IPS DF 6.9 (cell line): ENCODE data around the gene C1QTNF7.

Experiments used
- DNase-seq: peaks from one replicate; pipeline ENCODE4 v3.0.0-alpha.2; 2013; ENCODE audit warnings: low read depth, low spot score
- H3K27ac ChIP-seq: one replicate; pipeline ENCODE4 v1.5.1; 2013; ENCODE audit warnings: low read length, control low read depth
- H3K27me3 ChIP-seq: 2 replicates; pipeline ENCODE4 v1.6.1; 2013; ENCODE audit warnings: mild to moderate bottlenecking, low read length; ENCODE audit not compliant: control insufficient read depth, insufficient read depth
- H3K36me3 ChIP-seq: 2 replicates; pipeline ENCODE4 v1.6.1; 2013; ENCODE audit warnings: low read length; ENCODE audit not compliant: control insufficient read depth, insufficient read depth
- H3K4me1 ChIP-seq: 2 replicates; pipeline ENCODE4 v1.6.1; 2013; ENCODE audit warnings: low read length; ENCODE audit not compliant: control insufficient read depth, insufficient read depth
- H3K4me3 ChIP-seq: 2 replicates; pipeline ENCODE4 v1.5.1; 2013; ENCODE audit warnings: mild to moderate bottlenecking, low read length
- H3K9me3 ChIP-seq: 2 replicates; pipeline ENCODE4 v1.6.1; 2013; ENCODE audit warnings: low read length, inconsistent platforms; ENCODE audit not compliant: control insufficient read depth, insufficient read depth
- WGBS: extraction: QIAGEN DNeasy Blood & Tissue Kit; methylation state at CpG from one replicate; pipeline ENCODE4 v1.1.7; 2013; ENCODE audit warnings: mixed read lengths, missing lambda C conversion rate; ENCODE audit not compliant: insufficient read length, insufficient coverage; 5-methylcytosine and 5-hydroxymethylcytosine counted together

C1QTNF7 gene

GRCh38 chr4:15479913-15480185 is 52.0 kb downstream of the C1QTNF7 start:
- H3K4me3 ChIP-seq: peak overlapping the region; percentile 46; the same call in 1 of the 2 replicates

DNA sequence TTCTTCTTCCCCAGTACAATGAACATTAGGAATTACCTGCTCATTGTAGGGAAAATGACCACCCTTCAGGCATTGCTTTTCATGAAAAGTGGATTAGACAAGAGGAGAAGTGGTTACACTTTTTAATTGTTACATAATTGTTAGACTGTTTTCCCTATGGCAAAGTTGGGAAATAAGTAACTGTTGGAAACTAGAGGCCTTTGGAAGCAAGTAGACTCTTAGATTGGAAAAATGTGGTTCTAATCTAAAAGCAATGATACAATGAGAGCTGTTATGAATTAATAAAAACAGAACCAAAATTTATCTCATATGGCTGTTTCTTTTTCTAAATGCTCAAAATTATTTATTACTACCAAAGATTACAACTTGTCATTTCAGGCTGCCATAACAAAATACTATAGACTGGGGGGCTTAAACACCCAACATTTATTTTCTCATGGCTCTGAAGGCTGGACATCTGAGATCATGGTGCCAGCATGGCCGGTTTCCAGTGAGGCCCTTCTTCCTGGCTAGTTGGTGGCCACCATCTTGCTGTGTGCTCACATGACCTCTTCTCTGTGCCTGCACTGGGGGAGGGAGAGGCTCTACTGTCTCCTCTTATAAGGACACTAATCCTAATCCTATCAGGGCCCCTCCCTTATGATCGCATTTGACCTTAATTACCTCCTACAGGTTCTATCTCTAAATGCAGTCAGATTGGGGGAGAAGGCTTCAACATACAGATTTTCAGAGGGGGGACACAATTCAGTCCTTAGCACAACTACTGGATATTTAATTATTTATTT is 54.3 kb downstream of the C1QTNF7 start:
- Histone ChIP-seq H3K9me3 (no peaks in the 10 kb centered on the region), H3K27me3 (no peaks in the 10 kb centered on the region; the same call in 1 of the 2 replicates), H3K4me3 (no peak overlapping the region), H3K27ac (no peak overlapping the region), H3K36me3 (no peaks in the 10 kb centered on the region), H3K4me1 (peaks cover 1% of the 10 kb centered on the region; the same call in 1 of the 2 replicates)
- no peak for DNase-seq
- no CpG with 5 or more reads among the region's 2 CpGs for WGBS

More at GRCh38 chr4:15479913-15480185, 52.0 kb downstream of the C1QTNF7 start:
- Histone ChIP-seq H3K36me3 (no peaks in the 10 kb centered on the region), H3K27me3 (no peaks in the 10 kb centered on the region; the same call in 1 of the 2 replicates), H3K4me1 (peaks cover 1% of the 10 kb centered on the region; the same call in 1 of the 2 replicates), H3K27ac (no peak overlapping the region), H3K9me3 (no peaks in the 10 kb centered on the region)
- DNase-seq: no peak
- no CpG with 5 or more reads among the region's 3 CpGs for WGBS

GRCh38 chr4:15482842-15483241 is 55.0 kb downstream of the C1QTNF7 start:
- no CpG with 5 or more reads among the region's 2 CpGs for WGBS
- H3K4me3 ChIP-seq: no peak overlapping the region

GRCh38 chr4:15488136-15488535 is 60.3 kb downstream of the C1QTNF7 start:
- Histone ChIP-seq H3K27me3 (no peaks in the 10 kb centered on the region), H3K4me1 (no peaks in the 10 kb centered on the region), H3K9me3 (no peaks in the 10 kb centered on the region), H3K27ac (no peak overlapping the region), H3K4me3 (no peak overlapping the region), H3K36me3 (no peaks in the 10 kb centered on the region)
- DNase-seq: no peak

More at GRCh38 chr4:15482842-15483241, 55.0 kb downstream of the C1QTNF7 start:
- Histone ChIP-seq H3K27me3 (no peaks in the 10 kb centered on the region), H3K9me3 (no peaks in the 10 kb centered on the region), H3K27ac (no peak overlapping the region), H3K36me3 (no peaks in the 10 kb centered on the region), H3K4me1 (peaks cover 1% of the 10 kb centered on the region; the same call in 1 of the 2 replicates)
- DNase-seq: no peak

DNA sequence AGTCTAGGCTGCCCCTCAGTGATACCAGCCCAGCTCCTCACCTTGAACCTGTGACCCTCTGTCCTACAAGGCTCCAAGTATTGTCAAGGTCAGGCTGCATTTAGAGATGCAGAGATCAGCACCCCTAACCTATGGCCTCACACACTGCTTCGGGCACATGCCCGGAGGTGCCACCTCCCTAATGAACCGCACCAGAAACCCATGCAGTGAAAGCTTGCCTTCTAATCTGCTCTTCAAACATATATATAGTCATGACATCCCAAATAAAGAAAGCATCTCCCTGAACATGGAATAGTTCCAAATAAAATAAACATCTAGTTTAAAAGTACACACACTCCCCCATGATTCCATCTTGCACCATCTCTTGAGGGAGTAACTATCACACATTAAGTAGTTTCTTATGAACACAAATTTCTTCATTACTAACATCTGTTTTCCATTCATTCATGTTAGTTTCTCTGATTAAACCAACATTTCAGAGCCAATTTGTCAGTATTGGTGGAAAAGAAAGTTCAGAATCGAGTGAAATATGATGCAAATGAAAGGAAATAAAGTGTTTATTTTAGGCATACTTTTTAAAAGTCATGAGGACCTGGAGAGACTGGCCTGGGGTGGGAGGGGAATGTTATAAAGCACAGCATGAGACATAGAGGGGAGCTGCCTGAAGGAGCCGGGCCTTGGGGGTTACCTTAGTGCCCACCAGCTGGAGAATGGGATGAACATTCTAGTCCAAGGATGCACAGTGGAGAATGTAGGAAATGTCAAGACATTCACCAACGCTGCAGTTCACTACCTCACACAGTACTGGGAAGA is 61.0 kb downstream of the C1QTNF7 start:
- Histone ChIP-seq H3K4me1 (no peaks in the 10 kb centered on the region), H3K36me3 (no peaks in the 10 kb centered on the region), H3K27ac (no peak overlapping the region), H3K27me3 (no peaks in the 10 kb centered on the region), H3K4me3 (no peak overlapping the region), H3K9me3 (no peaks in the 10 kb centered on the region)
- DNase-seq: no peak
- no CpG with 5 or more reads among the region's 6 CpGs for WGBS

DNA sequence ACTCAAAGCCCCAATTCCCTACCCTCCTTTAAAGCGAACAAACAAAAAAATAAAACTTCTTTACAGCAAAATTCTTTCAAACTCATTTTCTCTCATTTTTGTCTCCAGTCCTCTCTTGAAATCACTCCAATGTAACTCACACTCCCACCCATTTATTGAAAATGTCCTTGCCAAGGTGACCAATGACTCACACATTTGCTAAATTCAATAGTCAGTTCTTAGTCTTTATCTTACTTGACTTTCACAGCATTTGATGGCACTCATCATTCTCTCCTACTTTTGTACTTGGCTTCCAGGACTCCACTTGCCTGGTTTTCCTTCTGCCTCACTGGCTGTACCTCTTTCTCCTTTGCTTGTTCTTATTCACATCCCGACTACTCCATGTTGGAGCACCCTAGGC is 61.7 kb downstream of the C1QTNF7 start:
- H3K27ac ChIP-seq: no peak overlapping the region
- 100% methylated on average over 1 of the region's 2 CpGs for WGBS

GRCh38 chr4:15493411-15493810 is 65.6 kb downstream of the C1QTNF7 start:
- Histone ChIP-seq H3K27me3 (no peaks in the 10 kb centered on the region), H3K9me3 (no peaks in the 10 kb centered on the region), H3K4me3 (no peak overlapping the region), H3K27ac (no peak overlapping the region), H3K36me3 (no peaks in the 10 kb centered on the region), H3K4me1 (no peaks in the 10 kb centered on the region)
- no peak for DNase-seq

More for the DNA sequence above, 61.7 kb downstream of the C1QTNF7 start:
- H3K27me3 ChIP-seq: no peaks in the 10 kb centered on the region
- H3K9me3 ChIP-seq: no peaks in the 10 kb centered on the region
- no peak for DNase-seq
- H3K36me3 ChIP-seq: no peaks in the 10 kb centered on the region
- H3K4me3 ChIP-seq: no peak overlapping the region
- no peaks in the 10 kb centered on the region for H3K4me1 ChIP-seq

- no peaks in the 10 kb centered on the region for H3K4me1 ChIP-seq
- WGBS: no CpG with 5 or more reads among the region's 1 CpG
- H3K9me3 ChIP-seq: no peaks in the 10 kb centered on the region
- no peak for DNase-seq
- no peak overlapping the region for H3K4me3 ChIP-seq
- no peaks in the 10 kb centered on the region for H3K27me3 ChIP-seq
- H3K36me3 ChIP-seq: no peaks in the 10 kb centered on the region
- H3K27ac ChIP-seq: no peak overlapping the region
These were observed 67.8 kb downstream of the C1QTNF7 start for GRCh38 chr4:15495621-15496020.
